ENCODE measurements around the gene SMARCD3.

Gene SMARCD3

DNA sequence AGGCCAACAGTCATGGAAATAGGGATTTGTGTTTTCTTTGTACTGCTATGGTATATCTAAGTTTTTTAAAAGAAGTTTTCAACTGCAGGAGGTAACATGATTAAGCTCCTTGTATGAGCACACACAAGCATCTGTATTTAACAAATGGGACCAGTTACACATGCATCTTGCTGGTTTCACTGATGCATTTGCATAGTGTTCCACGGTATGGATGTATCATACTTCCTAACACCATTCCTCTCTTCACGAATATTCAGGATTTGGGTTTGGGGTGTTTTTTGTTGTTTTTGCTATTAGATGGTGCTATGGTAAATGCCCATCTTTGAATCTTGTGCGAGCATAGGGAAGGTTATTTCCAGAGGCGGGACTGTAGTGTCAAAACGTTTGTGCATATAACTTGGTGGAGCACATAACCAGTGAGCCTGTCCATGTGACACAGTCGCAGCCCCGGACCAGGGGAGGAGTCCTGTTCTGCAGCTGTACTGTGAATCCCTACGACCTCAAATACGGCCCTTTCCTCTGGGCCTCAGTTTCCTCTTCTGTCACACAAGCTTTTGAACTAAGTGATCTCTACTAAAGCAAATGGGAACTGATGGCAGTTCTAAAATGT, 40.1 kb downstream of the SMARCD3 start:
- DNase-seq (ENCODE audit: low spot score), result no peak

- no peak for DNase-seq (ENCODE audit: low spot score)
Measured at GRCh38 chr7:151207804-151208203, 40.7 kb downstream of the SMARCD3 start.

DNA sequence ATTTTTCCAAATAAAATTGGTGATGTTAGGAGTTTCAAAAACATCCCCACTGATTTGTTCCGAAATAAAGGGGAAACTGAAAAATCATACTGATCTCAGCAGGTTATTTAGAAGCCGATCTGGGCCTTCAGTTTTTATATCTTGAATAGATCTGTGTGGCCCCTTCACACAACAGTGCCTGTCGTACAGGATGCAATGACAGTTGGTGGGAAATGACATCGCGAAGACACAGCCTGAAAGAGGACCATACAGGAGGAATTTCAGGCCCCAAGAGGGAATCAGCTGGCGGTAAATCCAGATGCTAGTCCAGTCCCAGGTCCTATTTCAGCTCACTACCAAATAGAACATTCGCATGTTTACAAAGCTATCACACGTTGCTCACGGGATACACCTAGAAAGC, 41.2 kb downstream of the SMARCD3 start:
- no peak for DNase-seq (ENCODE audit: low spot score)

DNA sequence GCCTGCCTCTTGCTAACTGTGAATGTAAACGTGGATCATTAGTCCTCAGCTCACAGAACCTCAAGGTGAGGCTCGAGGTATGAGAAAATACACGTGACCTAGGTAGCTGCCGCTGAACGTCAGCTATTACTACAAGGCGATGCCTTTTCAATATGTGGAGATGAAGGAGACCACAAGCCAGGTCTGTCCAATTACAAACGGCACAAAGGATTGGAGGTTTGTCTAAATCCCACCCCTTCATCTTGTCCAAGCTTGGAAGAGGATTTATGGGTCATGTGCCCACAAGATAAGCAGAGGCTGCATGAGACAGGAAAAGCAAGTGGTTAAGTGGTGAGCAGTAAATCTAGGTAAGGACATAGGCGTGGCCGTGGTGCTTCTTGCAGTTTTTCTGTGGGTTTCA, 41.6 kb downstream of the SMARCD3 start:
- DNase-seq (ENCODE audit: low spot score), result no peak

DNA sequence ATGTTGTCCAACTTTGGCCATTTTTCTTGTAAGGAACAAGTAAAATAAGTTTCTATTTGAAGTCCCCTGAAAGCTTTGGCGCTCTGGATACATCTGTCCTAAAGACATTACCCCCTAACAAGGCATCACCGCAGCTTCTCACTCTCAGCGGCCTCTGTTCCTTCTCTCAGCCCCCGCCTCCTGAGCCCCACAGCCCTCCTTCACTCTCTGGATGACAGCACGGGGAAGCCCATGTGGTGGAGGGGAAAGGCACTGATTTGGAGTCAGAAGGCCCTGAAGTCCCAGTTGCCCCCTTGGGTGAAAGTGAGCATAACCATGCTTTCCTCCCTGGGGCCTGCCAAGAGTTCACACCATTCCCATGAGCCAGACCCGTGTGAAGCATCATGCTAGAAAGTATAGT, 42.8 kb downstream of the SMARCD3 start:
- peak; percentile 14 for DNase-seq (ENCODE audit: low spot score)

- DNase-seq (ENCODE audit: low spot score), result peak; percentile 12
Measured at GRCh38 chr7:151204383-151205032, 44.0 kb downstream of the SMARCD3 start.

GRCh38 chr7:151202836-151203235, 45.7 kb downstream of the SMARCD3 start:
- peak; percentile 5 for DNase-seq (ENCODE audit: low spot score)

- DNase-seq (ENCODE audit: low spot score), result peak; percentile 8
Measured at GRCh38 chr7:151201751-151202150, 46.7 kb downstream of the SMARCD3 start.

- no peak for DNase-seq (ENCODE audit: low spot score)
Measured at GRCh38 chr7:151201344-151201743, 47.1 kb downstream of the SMARCD3 start.

- DNase-seq (ENCODE audit: low spot score), result no peak
Measured at GRCh38 chr7:151198945-151199848, 49.3 kb downstream of the SMARCD3 start.

- DNase-seq (ENCODE audit: low spot score), result no peak
Measured at GRCh38 chr7:151197932-151198331, 50.6 kb downstream of the SMARCD3 start.

GRCh38 chr7:151195616-151196450, 52.7 kb downstream of the SMARCD3 start:
- no peak for DNase-seq (ENCODE audit: low spot score)

DNA sequence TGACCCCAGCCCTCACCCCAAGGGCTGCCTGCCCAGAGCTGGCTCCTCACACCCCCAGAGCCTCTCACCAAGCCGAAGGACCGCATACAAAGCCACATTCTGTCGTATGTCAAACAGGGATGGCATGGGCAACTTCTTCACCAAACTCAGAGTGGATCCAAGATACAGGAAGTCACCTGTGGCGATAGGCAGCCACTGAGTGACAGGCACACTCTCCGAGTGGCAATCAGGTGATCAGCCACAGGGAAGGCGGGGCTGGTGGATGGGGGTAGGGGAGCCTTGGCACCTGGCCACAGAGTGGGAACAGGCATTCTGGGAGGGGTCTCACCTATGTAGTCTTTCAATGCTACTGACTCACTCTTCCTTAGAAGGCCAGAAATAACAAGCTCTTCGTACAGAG, 54.3 kb downstream of the SMARCD3 start:
- DNase-seq (ENCODE audit: low spot score), result no peak

DNA sequence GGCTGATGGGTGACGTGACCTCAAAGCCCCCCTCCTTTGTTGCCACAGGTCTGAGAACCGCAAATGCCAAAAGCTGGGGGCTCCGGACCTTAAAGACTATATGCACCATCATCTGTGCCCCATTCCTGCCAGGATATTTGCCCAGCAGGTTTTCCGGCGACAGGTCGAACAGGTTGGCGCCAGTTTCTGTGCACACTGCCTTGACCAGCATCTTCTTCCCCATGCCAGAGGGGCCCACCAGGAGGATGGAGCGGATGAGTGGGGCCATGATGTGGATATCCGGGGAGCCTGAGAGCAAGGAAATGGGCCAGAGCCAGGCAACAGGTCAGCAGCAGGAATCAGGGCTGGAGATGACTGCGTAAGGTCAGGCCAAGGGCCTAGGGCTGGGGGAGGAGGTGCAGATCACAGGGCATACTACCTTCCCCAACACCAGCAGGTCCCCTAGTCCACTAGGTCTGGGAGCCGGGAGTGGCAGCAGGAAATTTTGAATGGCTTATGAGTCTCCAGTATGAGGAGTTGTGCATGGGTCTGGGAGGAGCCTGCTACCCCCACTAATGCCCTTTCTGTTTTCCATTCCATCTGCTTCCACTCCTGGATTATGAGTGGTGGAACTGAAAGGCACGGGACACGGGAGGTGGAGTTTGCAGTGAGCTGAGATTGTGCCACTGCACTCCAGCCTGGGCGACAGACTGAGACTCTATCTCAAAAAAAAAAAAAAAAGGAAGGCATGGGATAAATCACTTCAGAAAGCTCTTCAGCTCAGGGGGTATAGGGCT, 55.1 kb downstream of the SMARCD3 start:
- no peak for DNase-seq (ENCODE audit: low spot score)

DNA sequence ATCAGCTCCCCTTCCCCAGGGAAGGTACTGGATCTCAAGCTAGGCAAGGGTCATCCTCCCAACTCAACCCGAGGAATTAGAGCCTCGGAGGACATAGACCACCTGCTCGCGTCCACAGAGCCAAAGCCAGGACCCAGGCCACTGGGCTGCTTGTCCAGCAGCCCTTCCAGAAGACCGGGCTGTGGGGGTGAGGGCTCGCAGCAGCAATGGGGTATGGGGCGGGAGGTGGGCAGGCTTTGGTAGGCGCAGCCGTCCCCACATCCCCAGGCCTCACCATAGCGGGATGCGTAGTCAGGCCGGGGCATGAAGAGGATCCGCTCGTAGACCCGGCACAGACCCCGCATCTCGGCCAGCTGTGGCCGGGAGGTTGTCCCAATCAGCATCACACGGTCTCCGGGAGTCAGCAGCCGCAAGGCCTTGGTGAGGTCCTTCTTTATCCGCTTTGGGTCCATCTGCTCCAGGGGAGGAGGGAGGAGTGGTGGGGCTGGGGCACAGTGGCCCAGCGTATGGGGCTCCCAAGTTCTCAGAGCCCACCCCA, 56.4 kb downstream of the SMARCD3 start:
- no peak for DNase-seq (ENCODE audit: low spot score)

- DNase-seq (ENCODE audit: low spot score), result peak; percentile 61
Measured at GRCh38 chr7:151191544-151191943, 57.0 kb downstream of the SMARCD3 start.

- DNase-seq (ENCODE audit: low spot score), result no peak
Measured at GRCh38 chr7:151189038-151189437, 59.5 kb downstream of the SMARCD3 start.

Measured in HuH-7 (cell line).